Vein endothelial cell (primary cell): Measurements from ENCODE around the gene CCNE1. TPM values are rescaled to one million over a fixed set of nuclear protein-coding genes. Genes with fewer than 3 reads are reported as not detected.

ENCODE experiments used
- total RNA-seq: library from RNA; depleted of rRNA; stranded (reverse); fragments of >200 nt; gene quantifications from 2 replicates; pipeline ENCODE4 v1.2.3, GENCODE V29; 2012

CCNE1 gene
- total RNA-seq = 4.9 and 6.2 TPM in 2 replicates

DNA sequence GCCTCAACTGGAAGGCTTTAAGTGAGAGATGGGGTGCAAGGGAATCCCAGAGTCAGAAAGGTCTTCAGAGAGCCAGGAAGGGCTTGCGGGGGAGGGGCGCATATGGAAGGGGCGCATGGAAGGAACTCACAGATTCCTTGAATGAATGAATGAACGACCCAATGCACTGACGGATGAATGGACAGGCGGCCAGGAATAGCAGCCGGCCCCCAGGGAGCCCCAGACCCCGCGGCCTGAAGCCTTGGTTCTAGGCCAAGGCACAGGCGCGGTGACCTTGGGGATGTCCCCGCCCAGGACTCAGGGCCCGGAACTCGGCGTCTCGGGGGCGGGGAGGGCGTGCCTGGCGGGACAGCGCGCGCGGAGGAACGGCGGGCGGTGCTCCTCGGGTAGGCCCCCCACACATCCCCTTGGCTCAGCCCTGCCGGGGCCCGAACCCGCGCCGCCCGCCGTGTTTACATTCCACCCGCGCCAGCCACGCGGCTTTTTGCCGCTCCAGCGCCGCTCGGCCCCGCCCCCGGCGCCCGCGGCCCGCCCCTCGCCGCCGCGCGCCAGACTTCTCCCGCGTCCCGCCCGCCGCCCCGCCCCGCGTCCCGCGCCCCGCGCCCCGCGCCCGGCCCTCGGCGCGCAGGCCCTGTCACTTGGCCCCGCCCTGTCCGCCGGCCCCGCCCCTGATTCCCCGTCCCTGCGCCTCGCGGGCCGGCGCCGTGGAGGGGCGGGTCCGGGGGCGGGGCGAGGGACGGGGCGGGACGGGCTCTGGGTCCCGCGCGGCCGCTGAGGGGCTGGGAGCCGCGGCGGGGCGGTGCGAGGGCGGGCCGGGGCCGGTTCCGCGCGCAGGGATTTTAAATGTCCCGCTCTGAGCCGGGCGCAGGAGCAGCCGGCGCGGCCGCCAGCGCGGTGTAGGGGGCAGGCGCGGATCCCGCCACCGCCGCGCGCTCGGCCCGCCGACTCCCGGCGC, at the start of gene CCNE1:
Gene CCNE1 (plus strand): TSS at position 867 of the 955 bp plus-strand sequence. CDS start 565 bp downstream, outside the sequence.

Other genes starting within 250 kb of the CCNE1 start
- gene POP4, start 205.7 kb upstream of the CCNE1 start, total RNA-seq = 61.4 and 79.3 TPM in 2 replicates
- gene PLEKHF1, start 146.5 kb upstream of the CCNE1 start, total RNA-seq = 5.2 and 9.6 TPM in 2 replicates
- 22.9 and 28.8 TPM in 2 replicates for gene C19orf12, start 96.7 kb upstream of the CCNE1 start, total RNA-seq
- 38.9 and 44.8 TPM in 2 replicates for gene URI1, start 130.2 kb downstream of the CCNE1 start, total RNA-seq